Measurements from ENCODE around the gene ERGIC3.

Gene ERGIC3

DNA sequence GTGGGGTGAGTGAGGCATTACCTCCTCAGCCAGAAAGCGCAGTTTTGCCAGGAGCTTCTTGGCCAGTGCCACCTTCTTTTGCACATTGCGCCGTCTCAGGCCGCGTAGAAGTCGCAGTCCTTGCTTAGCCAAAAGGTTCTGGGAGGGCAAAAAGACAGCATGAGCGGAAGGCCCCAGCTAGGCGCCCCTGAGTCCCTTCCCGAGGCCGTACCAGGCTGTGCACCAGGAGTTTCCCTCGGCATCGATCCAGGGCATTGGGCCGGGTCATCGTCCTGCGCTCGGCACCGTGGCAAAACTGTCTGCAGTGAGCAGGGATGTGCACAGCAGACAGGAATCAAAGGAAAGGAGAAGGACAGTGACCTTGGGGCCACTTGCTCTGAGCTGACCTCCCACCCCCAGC, 53.6 kb downstream of the ERGIC3 start:
- H3K27ac Mint-ChIP-seq (ENCODE audit: low read depth): no peak overlapping the region
- no peaks in the 10 kb centered on the region for H3K27me3 Mint-ChIP-seq
- H3K4me1 Mint-ChIP-seq: no peaks in the 10 kb centered on the region
- no peak for DNase-seq (ENCODE audit: low spot score in 2 of 2)
- no peak for ATAC-seq (replicated peaks; ENCODE audit: extremely low read depth, poor library complexity, severe bottlenecking)
- H3K9me3 Mint-ChIP-seq: no peaks in the 10 kb centered on the region
- no peak overlapping the region for H3K4me3 Mint-ChIP-seq
- no peaks in the 10 kb centered on the region for H3K36me3 Mint-ChIP-seq (ENCODE audit: insufficient read depth)

DNA sequence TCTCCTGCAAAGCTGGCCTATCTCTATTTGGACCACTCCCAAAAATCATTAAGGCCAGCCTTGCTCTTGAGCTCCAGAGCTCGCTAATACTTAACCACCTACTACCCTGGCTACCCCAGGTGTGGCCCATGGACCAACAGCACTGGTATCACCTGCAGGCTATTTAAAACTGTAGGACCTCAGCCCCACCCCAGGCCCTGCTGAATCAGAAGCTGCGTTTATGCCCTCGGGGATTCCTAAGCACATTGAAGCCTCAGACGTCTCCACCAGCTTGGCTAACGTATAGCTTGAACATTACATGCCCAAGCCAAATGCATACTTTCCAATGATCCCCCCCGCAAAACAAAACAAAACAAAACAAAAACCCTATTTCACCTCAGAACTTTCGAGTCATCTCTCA, 54.0 kb downstream of the ERGIC3 start:
- Mint-ChIP-seq H3K27me3 (no peaks in the 10 kb centered on the region), H3K4me3 (no peak overlapping the region), H3K36me3 (ENCODE audit: insufficient read depth) (no peaks in the 10 kb centered on the region), H3K27ac (ENCODE audit: low read depth) (no peak overlapping the region), H3K9me3 (no peaks in the 10 kb centered on the region), H3K4me1 (no peaks in the 10 kb centered on the region)
- ATAC-seq (replicated peaks; ENCODE audit: extremely low read depth, poor library complexity, severe bottlenecking) (no peak), DNase-seq (ENCODE audit: low spot score in 2 of 2) (no peak)

DNA sequence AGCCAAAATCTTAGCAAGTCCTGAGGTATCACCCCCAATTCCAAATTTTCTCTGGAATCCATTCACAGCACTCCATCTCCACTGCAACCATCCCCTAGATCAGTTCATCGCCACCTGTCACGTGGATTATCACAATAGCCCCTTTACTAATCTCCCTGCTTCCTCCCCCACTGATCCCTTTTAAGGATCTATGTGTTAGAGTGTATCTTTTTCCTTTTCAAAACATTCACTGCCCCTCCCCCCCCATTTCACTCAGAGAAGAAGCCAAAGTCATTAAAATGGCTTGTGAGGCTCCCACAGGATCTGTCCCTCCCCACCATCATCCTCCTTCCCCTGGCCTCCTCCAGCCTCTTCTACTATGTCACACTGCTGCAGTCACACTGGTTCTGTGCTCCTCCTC, 55.3 kb downstream of the ERGIC3 start:
- Mint-ChIP-seq H3K4me3 (no peak overlapping the region), H3K27ac (ENCODE audit: low read depth) (no peak overlapping the region), H3K9me3 (no peaks in the 10 kb centered on the region), H3K36me3 (ENCODE audit: insufficient read depth) (no peaks in the 10 kb centered on the region), H3K27me3 (no peaks in the 10 kb centered on the region), H3K4me1 (no peaks in the 10 kb centered on the region)
- ATAC-seq (replicated peaks; ENCODE audit: extremely low read depth, poor library complexity, severe bottlenecking) (no peak), DNase-seq (ENCODE audit: low spot score in 2 of 2) (no peak)

DNA sequence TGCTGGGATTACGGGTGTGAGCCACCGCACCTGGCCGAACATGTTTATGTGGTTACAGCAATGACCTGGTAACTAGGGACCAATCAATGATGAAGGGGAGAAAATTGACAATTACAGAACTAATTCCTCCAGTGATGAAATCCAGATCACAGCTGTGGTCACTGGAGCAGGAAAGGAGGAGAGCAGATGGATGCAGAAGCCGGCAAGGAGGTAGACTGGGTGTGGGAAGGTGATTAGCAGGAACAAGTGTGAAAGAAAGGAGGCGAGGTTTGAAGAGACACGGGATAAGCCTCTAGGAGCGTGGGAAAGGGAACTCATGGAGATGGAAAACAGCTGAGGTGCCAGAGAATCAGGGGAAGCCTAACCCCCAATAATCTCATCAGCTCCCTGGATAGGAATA, 56.6 kb downstream of the ERGIC3 start:
- H3K27ac Mint-ChIP-seq (ENCODE audit: low read depth): no peak overlapping the region
- H3K9me3 Mint-ChIP-seq: no peaks in the 10 kb centered on the region
- no peaks in the 10 kb centered on the region for H3K36me3 Mint-ChIP-seq (ENCODE audit: insufficient read depth)
- ATAC-seq (replicated peaks; ENCODE audit: extremely low read depth, poor library complexity, severe bottlenecking): no peak
- no peaks in the 10 kb centered on the region for H3K27me3 Mint-ChIP-seq
- no peak for DNase-seq (ENCODE audit: low spot score in 2 of 2)
- H3K4me3 Mint-ChIP-seq: no peak overlapping the region
- no peaks in the 10 kb centered on the region for H3K4me1 Mint-ChIP-seq

DNA sequence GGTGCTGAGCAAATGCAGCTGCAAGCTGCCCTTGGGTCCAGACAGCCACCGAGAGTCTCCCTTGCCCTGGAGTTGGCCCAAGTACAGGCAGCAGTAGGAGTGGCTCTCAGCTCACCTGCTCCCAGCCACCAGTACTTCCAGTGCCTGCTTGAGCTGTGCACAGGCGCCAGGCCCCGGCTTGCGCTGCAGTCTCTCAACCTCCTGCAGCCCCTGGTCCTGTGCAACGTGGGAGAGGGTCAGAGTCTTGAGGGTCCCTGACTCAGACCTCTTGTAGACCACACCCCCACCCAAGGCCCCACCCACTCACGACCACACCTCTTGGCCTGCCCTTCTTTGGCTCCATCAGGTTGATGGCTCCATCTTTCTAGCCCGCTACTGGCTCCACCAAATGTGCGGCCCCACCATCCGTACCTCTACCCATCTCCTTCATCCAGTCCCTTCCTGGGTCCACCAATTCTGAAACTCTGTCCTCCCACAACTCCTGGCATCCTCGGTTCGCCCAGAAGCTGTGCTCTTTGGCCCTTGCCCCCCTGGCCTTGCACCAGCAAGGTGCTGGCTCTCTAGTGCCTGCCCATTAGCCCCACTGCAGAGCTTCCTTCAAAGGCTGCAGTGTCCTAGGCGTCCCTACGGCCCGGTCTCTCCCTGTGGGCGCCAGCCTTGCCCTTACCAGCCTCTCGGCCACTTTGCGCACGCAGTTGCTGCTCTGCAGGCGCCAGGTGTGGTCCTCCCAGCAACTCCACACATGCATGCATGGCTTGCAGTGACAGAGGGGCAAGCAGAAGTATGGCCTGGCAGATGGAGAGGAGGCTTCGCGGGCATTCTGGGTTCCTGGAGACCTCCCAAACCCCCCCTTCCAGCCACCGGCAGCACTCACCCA, 57.3 kb downstream of the ERGIC3 start:
- no peak overlapping the region for H3K4me3 Mint-ChIP-seq
- H3K4me1 Mint-ChIP-seq: no peaks in the 10 kb centered on the region
- no peaks in the 10 kb centered on the region for H3K36me3 Mint-ChIP-seq (ENCODE audit: insufficient read depth)
- no peaks in the 10 kb centered on the region for H3K27me3 Mint-ChIP-seq
- no peak for ATAC-seq (replicated peaks; ENCODE audit: extremely low read depth, poor library complexity, severe bottlenecking)
- no peaks in the 10 kb centered on the region for H3K9me3 Mint-ChIP-seq
- H3K27ac Mint-ChIP-seq (ENCODE audit: low read depth): no peak overlapping the region
- DNase-seq (ENCODE audit: low spot score in 2 of 2): no peak

DNA sequence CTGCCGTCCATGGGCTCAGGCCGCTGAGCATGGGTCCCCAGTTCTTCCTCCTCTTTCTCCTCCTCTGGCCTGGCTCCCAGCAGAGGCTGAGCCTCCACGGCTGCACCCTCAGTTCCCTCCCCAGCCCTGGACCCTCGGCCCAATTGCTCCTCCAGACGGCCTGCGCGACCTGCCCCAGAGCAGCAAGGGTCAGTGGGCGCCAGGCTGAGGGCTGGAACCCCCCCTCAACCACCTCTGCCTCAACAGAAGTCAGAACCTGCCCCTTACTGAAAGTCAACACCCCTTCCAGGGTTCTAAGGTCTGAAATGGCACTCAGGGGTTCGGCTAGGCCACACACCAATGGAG, 57.9 kb downstream of the ERGIC3 start:
- H3K9me3 Mint-ChIP-seq: no peaks in the 10 kb centered on the region
- no peak overlapping the region for H3K4me3 Mint-ChIP-seq
- H3K36me3 Mint-ChIP-seq (ENCODE audit: insufficient read depth): no peaks in the 10 kb centered on the region
- ATAC-seq (replicated peaks; ENCODE audit: extremely low read depth, poor library complexity, severe bottlenecking) (no peak), DNase-seq (ENCODE audit: low spot score in 2 of 2) (no peak)
- H3K27ac Mint-ChIP-seq (ENCODE audit: low read depth): no peak overlapping the region
- H3K4me1 Mint-ChIP-seq: no peaks in the 10 kb centered on the region
- no peaks in the 10 kb centered on the region for H3K27me3 Mint-ChIP-seq

DNA sequence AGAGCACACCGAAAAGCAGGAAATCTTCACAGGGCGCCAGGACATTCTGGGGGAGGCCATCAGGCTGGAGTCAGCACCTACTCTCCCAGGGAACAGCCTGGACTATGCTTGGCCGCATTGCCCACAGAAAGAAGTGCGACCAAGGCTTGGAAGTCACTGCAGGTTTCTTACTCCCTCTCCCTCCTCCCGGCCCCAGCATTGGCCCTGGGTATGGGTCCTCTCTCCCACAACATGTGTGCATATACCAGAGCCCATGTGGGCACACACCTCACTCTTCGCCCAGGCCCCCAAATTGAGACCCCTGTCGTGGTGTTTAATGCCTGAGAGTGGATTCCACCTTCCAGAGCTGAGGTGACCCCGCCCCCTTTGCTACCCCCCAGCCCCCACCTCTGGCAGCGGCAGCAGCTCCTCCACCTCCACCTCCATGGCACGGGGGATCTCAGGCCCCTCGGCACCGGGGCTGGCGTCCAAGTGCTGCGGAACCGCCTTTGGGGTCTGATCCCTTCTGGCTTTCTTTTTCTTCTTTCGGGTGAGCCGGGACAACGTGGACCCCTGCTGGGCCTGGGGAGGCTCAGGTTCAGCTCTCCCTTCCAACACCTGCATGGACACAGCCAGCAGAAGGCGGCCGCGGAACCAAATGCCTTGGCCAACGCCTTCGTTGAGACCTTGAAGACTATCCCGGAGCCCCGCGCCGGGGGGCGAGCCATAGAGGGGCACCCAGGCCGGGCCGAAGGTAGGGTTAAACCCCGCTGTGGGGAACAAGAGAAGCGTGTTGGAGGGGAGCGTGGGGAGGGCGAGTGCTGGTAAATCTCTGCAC, 58.5 kb downstream of the ERGIC3 start:
- Mint-ChIP-seq H3K27me3 (no peaks in the 10 kb centered on the region), H3K36me3 (ENCODE audit: insufficient read depth) (no peaks in the 10 kb centered on the region), H3K4me3 (peak overlapping the region; percentile 72), H3K9me3 (no peaks in the 10 kb centered on the region), H3K4me1 (no peaks in the 10 kb centered on the region), H3K27ac (ENCODE audit: low read depth) (no peak overlapping the region)
- ATAC-seq (replicated peaks; ENCODE audit: extremely low read depth, poor library complexity, severe bottlenecking) (no peak), DNase-seq (ENCODE audit: low spot score in 2 of 2) (no peak)

DNA sequence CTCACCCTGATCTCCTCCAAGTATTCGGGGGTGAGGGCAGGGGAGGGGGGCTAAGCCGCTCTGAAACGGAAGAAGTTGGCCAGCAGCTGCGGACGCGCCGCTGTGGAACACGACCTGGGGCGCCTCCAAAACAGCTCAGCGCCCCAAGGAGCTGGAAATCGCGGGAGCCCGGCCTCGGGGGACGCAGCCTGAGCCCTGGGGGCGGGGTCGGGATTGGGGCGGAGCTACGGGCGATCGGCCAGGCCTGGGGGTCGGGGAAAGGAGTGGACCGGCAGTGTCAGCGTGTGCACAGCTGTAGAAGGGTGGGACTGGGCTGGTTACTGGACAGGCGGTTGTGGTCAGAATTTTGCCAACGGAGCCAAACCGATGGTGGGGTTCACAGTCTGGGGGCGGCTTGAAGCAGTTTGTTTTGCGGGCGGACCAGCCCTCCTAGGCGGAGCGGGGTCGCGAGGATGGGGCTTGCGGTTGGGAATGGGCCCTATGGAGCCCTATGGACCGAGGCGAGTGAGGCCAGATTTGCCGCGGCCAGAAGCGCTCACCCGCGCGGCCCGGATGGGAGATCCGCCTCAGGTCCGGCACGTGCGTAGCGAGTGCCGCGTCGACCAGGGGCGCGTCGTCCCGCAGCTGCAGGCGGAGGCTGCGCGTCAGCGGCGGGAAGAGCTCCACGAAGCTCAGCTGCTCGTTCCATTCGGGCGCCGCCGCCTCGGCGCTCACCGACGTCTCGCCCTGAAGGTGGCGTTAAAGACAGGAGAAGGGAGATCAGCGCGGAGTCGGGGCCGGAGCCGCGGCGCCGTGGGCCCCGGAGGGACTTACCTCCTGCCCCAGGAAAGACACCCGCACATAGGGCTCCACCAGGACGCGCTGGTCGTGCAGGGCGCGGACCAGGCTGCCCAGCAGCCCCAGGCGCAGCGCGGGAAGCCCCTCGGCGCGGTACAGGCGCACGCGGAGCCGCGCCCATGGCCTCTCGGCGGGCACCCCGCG, 59.4 kb downstream of the ERGIC3 start:
- no peak overlapping the region for H3K27ac Mint-ChIP-seq (ENCODE audit: low read depth)

DNA sequence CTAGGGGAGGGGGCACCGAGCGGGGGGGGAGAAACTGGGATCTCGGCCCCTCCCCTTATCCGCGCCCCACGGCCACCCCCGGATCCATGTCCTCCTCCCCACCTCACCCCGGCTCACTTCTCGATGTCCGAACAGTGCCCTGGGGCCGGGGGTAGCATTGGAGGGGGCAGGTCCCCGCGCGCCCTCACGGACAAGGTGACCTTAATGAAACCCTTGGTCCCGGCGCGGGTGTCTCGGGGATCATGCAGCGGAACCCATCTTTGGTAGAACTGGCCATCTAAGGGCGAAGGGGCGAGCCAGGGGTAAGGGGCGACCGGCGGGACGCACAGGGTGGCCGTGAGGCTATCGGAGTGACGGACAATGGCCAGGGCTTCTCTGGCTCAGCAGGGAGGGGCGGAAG, 60.1 kb downstream of the ERGIC3 start:
- H3K27me3 Mint-ChIP-seq: no peaks in the 10 kb centered on the region
- ATAC-seq (replicated peaks; ENCODE audit: extremely low read depth, poor library complexity, severe bottlenecking): no peak

More for the DNA sequence above, 59.4 kb downstream of the ERGIC3 start:
- H3K9me3 Mint-ChIP-seq: no peaks in the 10 kb centered on the region
- no peaks in the 10 kb centered on the region for H3K4me1 Mint-ChIP-seq
- no peaks in the 10 kb centered on the region for H3K27me3 Mint-ChIP-seq
- H3K36me3 Mint-ChIP-seq (ENCODE audit: insufficient read depth): no peaks in the 10 kb centered on the region
- H3K4me3 Mint-ChIP-seq: peak overlapping the region; percentile 72
- peak; percentile 94 for ATAC-seq (replicated peaks; ENCODE audit: extremely low read depth, poor library complexity, severe bottlenecking)
- DNase-seq (ENCODE audit: low spot score in 2 of 2): peak; percentile 58 to 70

DNA sequence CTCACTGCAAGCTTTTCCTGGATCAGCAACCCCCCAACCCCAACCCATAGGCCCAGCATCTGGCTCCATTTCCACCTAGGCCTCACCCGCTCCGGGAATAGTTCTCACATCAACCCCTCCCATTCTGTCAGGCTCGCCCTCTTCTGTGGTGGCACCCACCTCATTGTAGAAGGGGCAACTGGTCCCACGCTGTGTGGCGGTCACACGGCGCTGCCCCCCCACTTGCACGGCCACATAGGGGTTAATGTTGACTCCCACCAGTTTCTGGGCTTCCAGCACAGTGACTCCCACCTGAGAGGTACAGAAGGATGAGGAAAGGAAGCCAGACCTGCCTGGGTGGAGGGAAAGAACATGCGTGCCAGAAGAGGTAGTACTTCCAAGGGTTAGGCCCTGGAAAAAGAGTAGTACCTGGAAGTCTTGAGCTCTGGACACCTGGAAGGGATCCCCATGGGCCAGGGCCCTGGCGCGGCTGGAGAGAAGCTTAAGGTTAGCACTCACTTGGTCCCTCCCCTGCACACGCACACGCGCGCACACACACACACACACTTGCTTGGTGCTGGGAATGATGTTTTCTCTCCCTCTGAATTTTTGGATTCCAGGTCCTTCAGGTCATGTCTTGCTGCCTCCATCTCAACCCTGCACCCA, 61.1 kb downstream of the ERGIC3 start:
- peak overlapping the region; percentile 17 for H3K4me3 Mint-ChIP-seq
- H3K36me3 Mint-ChIP-seq (ENCODE audit: insufficient read depth): no peaks in the 10 kb centered on the region
- H3K9me3 Mint-ChIP-seq: no peaks in the 10 kb centered on the region
- no peaks in the 10 kb centered on the region for H3K4me1 Mint-ChIP-seq
- DNase-seq (ENCODE audit: low spot score in 2 of 2) (no peak), ATAC-seq (replicated peaks; ENCODE audit: extremely low read depth, poor library complexity, severe bottlenecking) (no peak)
- no peak overlapping the region for H3K27ac Mint-ChIP-seq (ENCODE audit: low read depth)
- no peaks in the 10 kb centered on the region for H3K27me3 Mint-ChIP-seq

More for the DNA sequence above, 60.1 kb downstream of the ERGIC3 start:
- Mint-ChIP-seq H3K9me3 (no peaks in the 10 kb centered on the region), H3K4me1 (no peaks in the 10 kb centered on the region), H3K27ac (ENCODE audit: low read depth) (no peak overlapping the region), H3K4me3 (peak overlapping the region; percentile 72), H3K36me3 (ENCODE audit: insufficient read depth) (no peaks in the 10 kb centered on the region)
- DNase-seq (ENCODE audit: low spot score in 2 of 2): no peak

DNA sequence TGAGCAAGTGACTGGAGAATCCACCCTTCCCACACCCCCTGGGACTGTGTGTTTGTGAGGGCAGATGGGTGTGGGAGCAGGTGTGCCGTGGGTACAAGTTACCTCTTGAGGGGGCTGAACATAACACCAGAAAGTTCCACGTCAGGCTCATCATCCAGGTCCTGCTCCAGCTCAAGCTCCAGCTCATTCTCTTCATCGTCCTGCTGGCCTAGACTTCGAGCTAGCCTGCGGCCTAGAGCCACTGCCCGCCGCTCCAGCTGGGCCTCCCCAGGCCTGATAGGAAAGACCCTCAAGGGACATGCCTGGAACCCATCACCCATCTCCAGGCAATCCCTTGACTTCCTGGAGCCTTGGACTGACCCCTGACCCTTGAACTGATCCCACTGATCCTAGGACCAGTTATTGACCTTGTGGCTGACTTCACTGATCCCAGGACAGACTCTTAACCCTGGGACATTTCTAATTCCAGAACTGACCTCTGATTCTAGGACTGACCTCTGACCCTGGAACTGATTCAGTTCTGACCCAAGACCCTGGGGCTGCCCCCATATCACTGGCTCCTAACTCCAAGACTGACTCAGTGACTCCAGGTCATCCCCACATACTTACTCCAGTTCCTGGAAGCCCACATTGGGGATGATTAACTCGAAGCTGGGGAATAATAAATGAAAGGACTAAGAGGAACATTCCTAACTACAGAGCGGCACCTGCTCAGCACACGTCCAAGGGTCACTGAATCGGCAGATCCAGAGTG, 62.0 kb downstream of the ERGIC3 start:
- no peak for DNase-seq (ENCODE audit: low spot score in 2 of 2)
- Mint-ChIP-seq H3K27me3 (no peaks in the 10 kb centered on the region), H3K4me1 (no peaks in the 10 kb centered on the region), H3K4me3 (peak overlapping the region; percentile 27), H3K36me3 (ENCODE audit: insufficient read depth) (no peaks in the 10 kb centered on the region), H3K27ac (ENCODE audit: low read depth) (no peak overlapping the region), H3K9me3 (no peaks in the 10 kb centered on the region)
- no peak for ATAC-seq (replicated peaks; ENCODE audit: extremely low read depth, poor library complexity, severe bottlenecking)

All from central memory CD8-positive, alpha-beta T cell (primary cell).